Measurements from ENCODE around the gene C3orf80.
"Not testable (repeated sequence)": the region's sequence is repeated elsewhere in the genome, so short reads cannot be mapped to it uniquely, and the experiment has no call there.

C3orf80 gene

GRCh38 chr3:160213191-160213590 lies 12.0 kb upstream of the C3orf80 start:
- DNase-seq (ENCODE audit: low read depth), result no peak

GRCh38 chr3:160217675-160218074 lies 7.5 kb upstream of the C3orf80 start:
- DNase-seq (ENCODE audit: low read depth), result no peak

- DNase-seq (ENCODE audit: low read depth), result no peak
Observed at GRCh38 chr3:160218136-160218535, 7.1 kb upstream of the C3orf80 start.

GRCh38 chr3:160220038-160220437 lies 5.2 kb upstream of the C3orf80 start:
- DNase-seq (ENCODE audit: low read depth), result no peak

GRCh38 chr3:160221019-160221418 lies 4.2 kb upstream of the C3orf80 start:
- peak; percentile 22 for DNase-seq (ENCODE audit: low read depth)

GRCh38 chr3:160224256-160224655 lies 966 bp upstream of the C3orf80 start:
- no peak for DNase-seq (ENCODE audit: low read depth)

- no peak for DNase-seq (ENCODE audit: low read depth)
Observed at GRCh38 chr3:160224811-160225175, 429 bp upstream of the C3orf80 start.

- DNase-seq (ENCODE audit: low read depth), result no peak
Observed at GRCh38 chr3:160226026-160226907, 1.0 kb downstream of the C3orf80 start.

GRCh38 chr3:160227419-160227818 lies 2.2 kb downstream of the C3orf80 start:
- no peak for DNase-seq (ENCODE audit: low read depth)

GRCh38 chr3:160232014-160232413 lies 6.8 kb downstream of the C3orf80 start:
- DNase-seq (ENCODE audit: low read depth), result no peak

- not testable (repeated sequence) for DNase-seq (ENCODE audit: low read depth)
Observed at GRCh38 chr3:160240719-160241118, 15.5 kb downstream of the C3orf80 start.

- DNase-seq (ENCODE audit: low read depth), result peak; percentile 4
Observed at GRCh38 chr3:160245261-160245800, 20.1 kb downstream of the C3orf80 start.

- DNase-seq (ENCODE audit: low read depth), result no peak
Observed at GRCh38 chr3:160247766-160248165, 22.5 kb downstream of the C3orf80 start.

GRCh38 chr3:160253298-160253697 lies 28.1 kb downstream of the C3orf80 start:
- no peak for DNase-seq (ENCODE audit: low read depth)

GRCh38 chr3:160257606-160258005 lies 32.4 kb downstream of the C3orf80 start:
- DNase-seq (ENCODE audit: low read depth), result no peak

- peak; percentile 31 for DNase-seq (ENCODE audit: low read depth)
Observed at GRCh38 chr3:160259589-160259988, 34.4 kb downstream of the C3orf80 start.

GRCh38 chr3:160260587-160261270 lies 35.5 kb downstream of the C3orf80 start:
- DNase-seq (ENCODE audit: low read depth), result no peak

- no peak for DNase-seq (ENCODE audit: low read depth)
Observed at GRCh38 chr3:160265088-160265487, 39.9 kb downstream of the C3orf80 start.
